Transverse colon (tissue), 4 donors: ENCODE data around the gene PHF14. TPM values are rescaled to one million over a fixed set of nuclear protein-coding genes. Genes with fewer than 3 reads are reported as not detected.

Experiments used
- DNase-seq: peaks from one replicate; pipeline ENCODE4 v3.0.0-alpha.2; 2019
- H3K27ac ChIP-seq, 4 donors: fragments of 200-600 bp; sonication (generic); 2 replicates each; pipeline ENCODE4 v1.5.1; 2016 to 2018; ENCODE audit warnings: inconsistent platforms in 4 of 4
- H3K27me3 ChIP-seq: fragments of 200-600 bp; sonication (generic); 2 replicates; pipeline ENCODE4 v1.5.1; 2017; ENCODE audit warnings: inconsistent platforms
- H3K36me3 ChIP-seq, 4 donors: fragments of 200-600 bp; sonication (generic); 2 replicates each; pipeline ENCODE4 v1.5.1; 2017 to 2019; ENCODE audit warnings: inconsistent platforms in 4 of 4
- H3K4me1 ChIP-seq, 4 donors: fragments of 200-600 bp; sonication (generic); 2 replicates each; pipeline ENCODE4 v1.5.1; 2017 to 2020; ENCODE audit warnings: inconsistent platforms in 4 of 4
- H3K4me3 ChIP-seq, 4 donors: fragments of 200-600 bp; sonication (generic); 1 replicate in 1 of 4; 2 replicates in 3 of 4; pipeline versions ENCODE4 v1.5.1 to v1.6.1; 2017 to 2019; ENCODE audit warnings: inconsistent platforms in 4 of 4
- H3K9me3 ChIP-seq, 2 donors: fragments of 200-600 bp; sonication (generic); 2 replicates each; pipeline ENCODE4 v1.5.1; 2017 to 2019; ENCODE audit warnings: inconsistent platforms in 2 of 2
- EP300 ChIP-seq: sonication (generic); formaldehyde crosslinking; IDR thresholded peaks from one replicate; pipeline ENCODE4 v1.6.1; 2017; ENCODE audit warnings: antibody characterized with exemption, low read depth
- POLR2A ChIP-seq: fragments of 450-650 bp; IDR thresholded peaks from one replicate; pipeline ENCODE4 v1.6.1; 2016; ENCODE audit warnings: antibody characterized with exemption, mild to moderate bottlenecking, moderate library complexity
- POLR2AphosphoS5 ChIP-seq, 3 donors: sonication (generic); formaldehyde crosslinking; IDR thresholded peaks; one replicate each; pipeline ENCODE4 v1.6.1; 2016; ENCODE audit warnings: antibody characterized with exemption in 3 of 3
- WGBS, 2 donors: methylation state at CpG; one replicate each; pipeline ENCODE4 v1.1.5; 2018; ENCODE audit warnings: low coverage in 1 of 2; 5-methylcytosine and 5-hydroxymethylcytosine counted together
- in situ Hi-C, 4 donors: fragments of 200-750 bp; cut with MboI; loops; one replicate each; pipeline versions ENCODE4 v1.15.0 to v1.15.1; 2017; ENCODE audit warnings: low sequenced_read_pairs in 3 of 4, low pct_ligation_motif_present in 1 of 4, low pct_unique_long_range_greater_than_20kb in 1 of 4
- intact Hi-C: fragments of 100-400 bp; cut with DNase I; formaldehyde crosslinking; loops from one replicate; pipeline ENCODE4 v1.15.1; 2023; ENCODE audit warnings: low total_unique reads
- total RNA-seq, 4 donors: library from RNA; depleted of rRNA; stranded (reverse); fragments of >200 nt; gene quantifications; one replicate each; pipeline ENCODE4 v1.1.0, GENCODE V29; 2016
- TF ChIP-seq, protein P1 (sequence below), 5 experiments: fragments of 200-600 bp in 3 of 5; fragments of 450-650 bp in 2 of 5; sonication (generic) in 3 of 5; IDR thresholded peaks; 1 replicate in 2 of 5; 2 replicates in 3 of 5; pipeline ENCODE4 v1.5.1; 2016 to 2017; ENCODE audit warnings: antibody characterized with exemption in 5 of 5, inconsistent platforms in 3 of 5, mild to moderate bottlenecking in 2 of 5, moderate library complexity in 1 of 5

PHF14 gene
- total RNA-seq, 4 donors from 2014 or later: 24.3 to 42.1 (median 28.8) TPM

- Histone ChIP-seq H3K27ac (peak overlapping the region in 2 of 4 donors; percentile 13 to 33), H3K4me1 (peaks cover 0 to 4% (median 0%) of the 10 kb centered on the region in 4 donors), H3K27me3 (no peaks in the 10 kb centered on the region), H3K4me3 (no peak overlapping the region), H3K9me3 (no peaks in the 10 kb centered on the region), H3K36me3 (no peaks in the 10 kb centered on the region)
- intact Hi-C loops (no loop called here), in situ Hi-C loops (loop anchor here in 1 of 4 donors (25.0 kb wide), 1 partner anchor 326 kb away; no protein-coding TSS in a partner anchor)
- 29 to 44% methylated on average over 1 of the region's 1 CpG for WGBS, 2 donors
- no peak for TF ChIP-seq POLR2A
- no peak for TF ChIP-seq EP300
- no peak for TF ChIP-seq POLR2AphosphoS5 (IDR thresholded peaks at IDR 0.05)
- TF ChIP-seq, protein P1, sequence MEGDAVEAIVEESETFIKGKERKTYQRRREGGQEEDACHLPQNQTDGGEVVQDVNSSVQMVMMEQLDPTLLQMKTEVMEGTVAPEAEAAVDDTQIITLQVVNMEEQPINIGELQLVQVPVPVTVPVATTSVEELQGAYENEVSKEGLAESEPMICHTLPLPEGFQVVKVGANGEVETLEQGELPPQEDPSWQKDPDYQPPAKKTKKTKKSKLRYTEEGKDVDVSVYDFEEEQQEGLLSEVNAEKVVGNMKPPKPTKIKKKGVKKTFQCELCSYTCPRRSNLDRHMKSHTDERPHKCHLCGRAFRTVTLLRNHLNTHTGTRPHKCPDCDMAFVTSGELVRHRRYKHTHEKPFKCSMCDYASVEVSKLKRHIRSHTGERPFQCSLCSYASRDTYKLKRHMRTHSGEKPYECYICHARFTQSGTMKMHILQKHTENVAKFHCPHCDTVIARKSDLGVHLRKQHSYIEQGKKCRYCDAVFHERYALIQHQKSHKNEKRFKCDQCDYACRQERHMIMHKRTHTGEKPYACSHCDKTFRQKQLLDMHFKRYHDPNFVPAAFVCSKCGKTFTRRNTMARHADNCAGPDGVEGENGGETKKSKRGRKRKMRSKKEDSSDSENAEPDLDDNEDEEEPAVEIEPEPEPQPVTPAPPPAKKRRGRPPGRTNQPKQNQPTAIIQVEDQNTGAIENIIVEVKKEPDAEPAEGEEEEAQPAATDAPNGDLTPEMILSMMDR (IDR thresholded peaks at IDR 0.05): no peak
- DNase-seq: no peak
These were observed 239.1 kb downstream of the PHF14 start for GRCh38 chr7:11212816-11213215.

GRCh38 chr7:11213266-11213665, 239.6 kb downstream of the PHF14 start:
- no peaks in the 10 kb centered on the region for H3K9me3 ChIP-seq
- H3K4me1 ChIP-seq: peaks cover 0 to 4% (median 0%) of the 10 kb centered on the region in 4 donors
- H3K27me3 ChIP-seq: no peaks in the 10 kb centered on the region
- H3K4me3 ChIP-seq: no peak overlapping the region
- H3K36me3 ChIP-seq: no peaks in the 10 kb centered on the region
- WGBS, 2 donors: 13 to 39% methylated on average over 1 of the region's 1 CpG
- intact Hi-C loops: no loop called here
- TF ChIP-seq POLR2AphosphoS5 (IDR thresholded peaks at IDR 0.05): no peak
- no peak for TF ChIP-seq EP300
- no peak for TF ChIP-seq POLR2A
- TF ChIP-seq, protein P1 (IDR thresholded peaks at IDR 0.05): no peak
- in situ Hi-C loops: loop anchor here in 1 of 4 donors (25.0 kb wide), 1 partner anchor 326 kb away; no protein-coding TSS in a partner anchor
- peak overlapping the region in 2 of 4 donors; percentile 13 to 33 for H3K27ac ChIP-seq
- no peak for DNase-seq

DNA sequence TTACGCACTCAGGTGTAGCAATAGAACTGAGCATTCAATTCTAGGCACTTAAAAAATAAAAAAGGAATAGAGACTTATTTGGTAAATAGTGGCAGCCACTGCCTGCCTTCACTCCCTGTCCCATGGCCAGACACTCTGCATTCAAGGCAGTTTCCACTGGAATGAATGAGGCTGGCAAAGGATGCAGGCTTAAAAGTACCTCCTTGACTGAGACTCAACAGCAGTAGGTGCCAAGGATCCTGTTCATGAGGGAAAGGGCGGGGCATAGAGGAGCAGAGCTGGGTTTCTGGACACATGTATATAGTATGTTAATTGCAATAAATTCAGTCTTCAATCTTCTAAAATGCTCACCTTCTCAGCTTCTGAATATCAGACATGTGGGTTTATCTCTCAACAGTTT, 242.6 kb downstream of the PHF14 start:
- peaks cover 0 to 4% (median 0%) of the 10 kb centered on the region in 4 donors for H3K4me1 ChIP-seq
- no peaks in the 10 kb centered on the region for H3K36me3 ChIP-seq
- no peaks in the 10 kb centered on the region for H3K27me3 ChIP-seq
- H3K9me3 ChIP-seq: no peaks in the 10 kb centered on the region
- in situ Hi-C loops: loop anchor here in 1 of 4 donors (25.0 kb wide), 1 partner anchor 329 kb away; no protein-coding TSS in a partner anchor
- no peak for DNase-seq
- 53 to 81% methylated on average over 2 of the region's 2 CpGs for WGBS, 2 donors
- no peak overlapping the region for H3K27ac ChIP-seq
- H3K4me3 ChIP-seq: no peak overlapping the region
- TF ChIP-seq EP300 (no peak), POLR2AphosphoS5 (IDR thresholded peaks at IDR 0.05) (no peak), POLR2A (no peak)
- TF ChIP-seq, protein P1 (IDR thresholded peaks at IDR 0.05): no peak
- intact Hi-C loops: no loop called here

- H3K27ac ChIP-seq: no peak overlapping the region
- no peak overlapping the region for H3K4me3 ChIP-seq
- H3K4me1 ChIP-seq: no peaks in the 10 kb centered on the region
- no peak for TF ChIP-seq POLR2A
- TF ChIP-seq, protein P1 (IDR thresholded peaks at IDR 0.05): no peak
- no peak for TF ChIP-seq EP300
- no peak for TF ChIP-seq POLR2AphosphoS5 (IDR thresholded peaks at IDR 0.05)
- H3K36me3 ChIP-seq: no peaks in the 10 kb centered on the region
- intact Hi-C loops: no loop called here
- in situ Hi-C loops: loop anchor here in 1 of 4 donors (25.0 kb wide), 1 partner anchor 331 kb away; no protein-coding TSS in a partner anchor
- no peaks in the 10 kb centered on the region for H3K9me3 ChIP-seq
- no peaks in the 10 kb centered on the region for H3K27me3 ChIP-seq
- DNase-seq: no peak
- WGBS, 2 donors: 79% methylated on average over 5 to 6 of the region's 6 CpGs
These were observed 244.3 kb downstream of the PHF14 start for GRCh38 chr7:11217848-11218565.
